NT2/D1 (cell line): ENCODE results near the gene AZU1.
"Not testable (repeated sequence)": the region's sequence is repeated elsewhere in the genome, so short reads cannot be mapped to it uniquely, and the experiment has no call there.

Experiments
- DNase-seq: peaks from one replicate; pipeline ENCODE4 v3.0.0-alpha.2; 2011; ENCODE audit warnings: low read depth, low spot score
- H3K27me3 ChIP-seq: 2 replicates; pipeline ENCODE4 v1.6.0; 2011; ENCODE audit warnings: mild to moderate bottlenecking; ENCODE audit not compliant: insufficient read length, insufficient read depth
- H3K36me3 ChIP-seq: 2 replicates; pipeline ENCODE4 v1.6.1; 2011; ENCODE audit warnings: mild to moderate bottlenecking, low read length, mixed read lengths; ENCODE audit not compliant: insufficient read depth, insufficient read length
- H3K4me1 ChIP-seq: 2 replicates; pipeline ENCODE4 v1.5.1; 2011; ENCODE audit not compliant: insufficient read depth, insufficient read length
- H3K4me3 ChIP-seq: 2 replicates; pipeline ENCODE4 v1.5.1; 2011; ENCODE audit warnings: low read depth; ENCODE audit not compliant: insufficient read length
- H3K9ac ChIP-seq: 2 replicates; pipeline ENCODE4 v1.6.0; 2011; ENCODE audit warnings: low read depth; ENCODE audit not compliant: insufficient read length
- H3K9me3 ChIP-seq: 2 replicates; pipeline ENCODE4 v1.5.1; 2011; ENCODE audit warnings: mild to moderate bottlenecking, low read length; ENCODE audit not compliant: insufficient read depth
- SUZ12 ChIP-seq: IDR thresholded peaks from 2 replicates; pipeline ENCODE4 v1.6.1; 2011; ENCODE audit not compliant: insufficient read length, insufficient read depth; ENCODE audit errors: extremely low read depth
- YY1 ChIP-seq: IDR thresholded peaks from 2 replicates; pipeline ENCODE4 v1.6.1; 2011; ENCODE audit not compliant: insufficient read length, insufficient read depth
- ZNF274 ChIP-seq: IDR thresholded peaks from 2 replicates; pipeline ENCODE4 v1.6.1; 2011; ENCODE audit warnings: mild to moderate bottlenecking, low read depth, low read length

The AZU1 gene

GRCh38 chr19:852136-853013, 24.7 kb downstream of the AZU1 start, which contains the start of gene ELANE:
Gene ELANE, plus strand, starts transcription at chr19:852303. Its CDS starts 26 bp downstream, at chr19:852329.
- Histone ChIP-seq H3K9me3 (no peaks in the 10 kb centered on the region), H3K9ac (no peak within 1 kb of the TSS), H3K4me1 (peaks cover 9% of the 10 kb centered on the region), H3K27me3 (no peaks in the 10 kb centered on the region), H3K4me3 (no peak within 1 kb of the TSS), H3K36me3 (no peaks in the 10 kb centered on the region)
- DNase-seq, result no peak
- TF ChIP-seq YY1 (no peak), ZNF274 (no peak), SUZ12 (no peak)

- no peak for DNase-seq
- TF ChIP-seq ZNF274 (no peak), SUZ12 (no peak), YY1 (no peak)
- Histone ChIP-seq H3K4me3 (no peak overlapping the region), H3K9ac (no peak overlapping the region), H3K9me3 (no peaks in the 10 kb centered on the region), H3K27me3 (no peaks in the 10 kb centered on the region), H3K4me1 (peaks cover 6% of the 10 kb centered on the region), H3K36me3 (no peaks in the 10 kb centered on the region)
These were observed 25.5 kb downstream of the AZU1 start for GRCh38 chr19:853014-853585.

- not testable (repeated sequence) for H3K9ac ChIP-seq, H3K4me1 ChIP-seq, H3K4me3 ChIP-seq, H3K9me3 ChIP-seq, H3K36me3 ChIP-seq, DNase-seq, H3K27me3 ChIP-seq
These were observed 26.1 kb downstream of the AZU1 start for GRCh38 chr19:853614-854220.

GRCh38 chr19:854549-854948, 26.9 kb downstream of the AZU1 start:
- Histone ChIP-seq H3K4me1 (peaks cover 12% of the 10 kb centered on the region), H3K27me3 (no peaks in the 10 kb centered on the region), H3K9me3 (no peaks in the 10 kb centered on the region), H3K36me3 (no peaks in the 10 kb centered on the region), H3K9ac (no peak overlapping the region), H3K4me3 (no peak overlapping the region)
- TF ChIP-seq ZNF274 (no peak), SUZ12 (no peak), YY1 (no peak)
- no peak for DNase-seq

- DNase-seq, result no peak
- no peak for TF ChIP-seq SUZ12
- no peak for TF ChIP-seq ZNF274
- TF ChIP-seq YY1, result no peak
- no peaks in the 10 kb centered on the region for H3K9me3 ChIP-seq
- no peaks in the 10 kb centered on the region for H3K27me3 ChIP-seq
- no peaks in the 10 kb centered on the region for H3K36me3 ChIP-seq
- H3K4me1 ChIP-seq, result peaks cover 13% of the 10 kb centered on the region
- H3K9ac ChIP-seq, result no peak overlapping the region
- H3K4me3 ChIP-seq, result no peak overlapping the region
These were observed 27.5 kb downstream of the AZU1 start for GRCh38 chr19:855142-855541.

GRCh38 chr19:855566-856120, 28.0 kb downstream of the AZU1 start:
- no peak for DNase-seq
- H3K4me1 ChIP-seq, result peaks cover 13% of the 10 kb centered on the region
- H3K27me3 ChIP-seq, result no peaks in the 10 kb centered on the region
- H3K4me3 ChIP-seq, result no peak overlapping the region
- no peak for TF ChIP-seq SUZ12
- TF ChIP-seq YY1, result no peak
- TF ChIP-seq ZNF274, result no peak
- H3K9me3 ChIP-seq, result no peaks in the 10 kb centered on the region
- H3K36me3 ChIP-seq, result no peaks in the 10 kb centered on the region
- no peak overlapping the region for H3K9ac ChIP-seq

- H3K27me3 ChIP-seq, result no peaks in the 10 kb centered on the region
- H3K4me3 ChIP-seq, result no peak overlapping the region
- no peak for DNase-seq
- peaks cover 16% of the 10 kb centered on the region for H3K4me1 ChIP-seq
- TF ChIP-seq ZNF274, result no peak
- TF ChIP-seq SUZ12, result no peak
- no peak for TF ChIP-seq YY1
- no peak overlapping the region for H3K9ac ChIP-seq
- no peaks in the 10 kb centered on the region for H3K36me3 ChIP-seq
- H3K9me3 ChIP-seq, result no peaks in the 10 kb centered on the region
These were observed 30.6 kb downstream of the AZU1 start for GRCh38 chr19:858284-858683.
